WTC11 (cell line): Measurements from ENCODE around the gene ENO2. TPM values are rescaled to one million over a fixed set of nuclear protein-coding genes. Genes with fewer than 3 reads are reported as not detected.
"Not testable (repeated sequence)": the region's sequence is repeated elsewhere in the genome, so short reads cannot be mapped to it uniquely, and the experiment has no call there.

Experiments used
- ATAC-seq: fragments of 200-7000 bp; cut with Tn5 transposase; 2 replicates; pipeline ENCODE4 v1.10.0; 2021; ENCODE audit warnings: mild to moderate bottlenecking, moderate library complexity
- CTCF ChIA-PET: fragments of 300-600 bp; sonication (Branson Sonifier 250); formaldehyde crosslinking; loops from one replicate; lab custom pipeline; 2021; ENCODE audit warnings: antibody characterized with exemption; lab: Charles Lee
- POLR2A ChIA-PET: fragments of 350-600 bp; sonication (Branson Sonifier 250); formaldehyde crosslinking; loops from one replicate; lab custom pipeline; 2021; ENCODE audit warnings: antibody characterized with exemption; lab: Charles Lee
- DNase-seq: peaks from one replicate; pipeline ENCODE4 v3.0.0; 2021; ENCODE audit warnings: low spot score
- H3K27ac Mint-ChIP-seq: 2 replicates; pipeline ENCODE4 v1.8.0; 2021; ENCODE audit warnings: mixed read lengths
- H3K27me3 Mint-ChIP-seq: 2 replicates; pipeline ENCODE4 v1.8.0; 2021; ENCODE audit warnings: low read depth, mild to moderate bottlenecking, moderate library complexity, mixed read lengths
- H3K36me3 Mint-ChIP-seq: 2 replicates; pipeline ENCODE4 v1.8.0; 2021; ENCODE audit warnings: mixed read lengths
- H3K4me1 Mint-ChIP-seq: 2 replicates; pipeline ENCODE4 v1.8.0; 2022; ENCODE audit warnings: mixed read lengths
- H3K4me3 Mint-ChIP-seq: 2 replicates; pipeline ENCODE4 v1.8.0; 2021; ENCODE audit warnings: mild to moderate bottlenecking, moderate library complexity, mixed read lengths
- H3K9me3 Mint-ChIP-seq: 2 replicates; pipeline ENCODE4 v1.8.0; 2021; ENCODE audit warnings: mixed read lengths
- ETV6 ChIP-seq: sonication (generic); formaldehyde crosslinking; IDR thresholded peaks from 2 replicates; pipeline ENCODE4 v1.8.1; 2022; ENCODE audit warnings: mild to moderate bottlenecking, missing genetic modification reagents
- FOXP1 ChIP-seq: sonication (generic); formaldehyde crosslinking; IDR thresholded peaks from 2 replicates; pipeline ENCODE4 v1.8.0; 2022; ENCODE audit warnings: missing genetic modification reagents, mild to moderate bottlenecking, moderate library complexity, borderline replicate concordance
- GABPB1 ChIP-seq: sonication (generic); formaldehyde crosslinking; IDR thresholded peaks from 2 replicates; pipeline ENCODE4 v1.8.1; 2023; ENCODE audit warnings: mild to moderate bottlenecking, missing genetic modification reagents
- IRF2 ChIP-seq: sonication (generic); formaldehyde crosslinking; IDR thresholded peaks from 2 replicates; pipeline ENCODE4 v1.8.0; 2022; ENCODE audit warnings: low read depth, missing genetic modification reagents, borderline replicate concordance
- MXD4 ChIP-seq: fragments of 250-450 bp; sonication (Bioruptor Pico); IDR thresholded peaks from 2 replicates; pipeline ENCODE4 v1.8.0; 2021; ENCODE audit warnings: mild to moderate bottlenecking, moderate library complexity, borderline replicate concordance
- NFYB ChIP-seq: sonication (generic); formaldehyde crosslinking; conservative IDR thresholded peaks from 2 replicates; pipeline ENCODE4 v1.8.0; 2022; ENCODE audit warnings: low read depth, missing genetic modification reagents
- PRRX2 ChIP-seq: fragments of 250-450 bp; sonication (Bioruptor Pico); IDR thresholded peaks from 2 replicates; pipeline ENCODE4 v1.8.0; 2021; ENCODE audit warnings: mild to moderate bottlenecking
- RELA ChIP-seq: sonication (generic); formaldehyde crosslinking; IDR thresholded peaks from 2 replicates; pipeline ENCODE4 v1.8.1; 2022; ENCODE audit warnings: missing genetic modification reagents, mild to moderate bottlenecking, borderline replicate concordance
- SMAD3 ChIP-seq: sonication (generic); formaldehyde crosslinking; IDR thresholded peaks from 2 replicates; pipeline ENCODE4 v1.8.0; 2022; ENCODE audit warnings: missing genetic modification reagents, mild to moderate bottlenecking, borderline replicate concordance
- ZNF219 ChIP-seq: sonication (generic); formaldehyde crosslinking; IDR thresholded peaks from 2 replicates; pipeline ENCODE4 v1.8.0; 2023; ENCODE audit warnings: missing genetic modification reagents, mild to moderate bottlenecking, borderline replicate concordance
- ZNF671 ChIP-seq: fragments of 250-450 bp; sonication (Bioruptor Pico); IDR thresholded peaks from 2 replicates; pipeline ENCODE4 v1.8.0; 2021; ENCODE audit warnings: mild to moderate bottlenecking
- total RNA-seq: library from RNA; stranded (reverse); gene quantifications from 3 replicates; pipeline ENCODE4 v1.2.3, GENCODE V29; 2021
- TF ChIP-seq, protein P1 (sequence below): sonication (generic); formaldehyde crosslinking; IDR thresholded peaks from 2 replicates; pipeline ENCODE4 v1.8.1; 2022; ENCODE audit warnings: low read depth, mild to moderate bottlenecking, moderate library complexity, missing genetic modification reagents, borderline replicate concordance
- TF ChIP-seq, protein P2 (sequence below): sonication (generic); formaldehyde crosslinking; IDR thresholded peaks from 2 replicates; pipeline ENCODE4 v1.8.1; 2022; ENCODE audit warnings: low read depth, missing genetic modification reagents, borderline replicate concordance
- TF ChIP-seq, protein P3 (sequence below): sonication (generic); formaldehyde crosslinking; IDR thresholded peaks from 2 replicates; pipeline ENCODE4 v1.8.1; 2023; ENCODE audit warnings: mild to moderate bottlenecking, missing genetic modification reagents
- TF ChIP-seq, protein P4 (sequence below): fragments of 250-450 bp; sonication (Bioruptor Pico); IDR thresholded peaks from 2 replicates; pipeline ENCODE4 v1.9.0; 2021; ENCODE audit warnings: mild to moderate bottlenecking
- TF ChIP-seq, protein P5 (sequence below): fragments of 250-450 bp; sonication (Bioruptor Pico); IDR thresholded peaks from 2 replicates; pipeline ENCODE4 v2.1.2; 2022; ENCODE audit warnings: mild to moderate bottlenecking, moderate library complexity

Gene ENO2
- total RNA-seq, 1 experiment from 2014 or later: 118 TPM

DNA sequence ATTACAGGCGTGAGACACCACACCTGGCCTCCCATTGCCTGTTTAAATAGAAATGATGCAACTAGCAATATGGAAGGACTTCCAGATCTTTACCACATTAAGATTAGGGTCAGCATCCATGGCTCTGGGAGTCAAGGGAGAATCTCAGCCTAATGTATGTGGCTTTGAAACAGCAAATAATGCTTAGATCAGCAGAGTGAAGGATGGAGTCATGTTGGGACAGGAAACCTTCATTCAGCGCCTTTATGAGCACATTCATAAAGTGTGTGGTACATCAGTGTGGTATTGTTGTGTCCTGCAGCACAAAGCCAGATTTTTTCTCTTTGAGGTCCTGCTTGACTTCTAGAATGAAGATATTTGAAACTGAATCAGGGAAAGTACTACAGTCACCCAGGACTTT is 26.0 kb upstream of the ENO2 start:
- no peaks in the 10 kb centered on the region for H3K9me3 Mint-ChIP-seq
- DNase-seq (no peak), ATAC-seq (no peak)
- peaks cover 48% of the 10 kb centered on the region for H3K4me1 Mint-ChIP-seq
- H3K27me3 Mint-ChIP-seq: no peaks in the 10 kb centered on the region
- H3K36me3 Mint-ChIP-seq: peaks cover 7% of the 10 kb centered on the region; the same call in 1 of the 2 replicates
- POLR2A ChIA-PET: no interaction called here
- H3K27ac Mint-ChIP-seq: peak overlapping the region; percentile 61
- CTCF ChIA-PET: interaction anchor here (2.2 kb wide), 1 partner anchor 16 kb away, joined by 15 read pairs; the partner anchor contains the start of gene SPSB2
- no peak overlapping the region for H3K4me3 Mint-ChIP-seq
- TF ChIP-seq, protein P1, sequence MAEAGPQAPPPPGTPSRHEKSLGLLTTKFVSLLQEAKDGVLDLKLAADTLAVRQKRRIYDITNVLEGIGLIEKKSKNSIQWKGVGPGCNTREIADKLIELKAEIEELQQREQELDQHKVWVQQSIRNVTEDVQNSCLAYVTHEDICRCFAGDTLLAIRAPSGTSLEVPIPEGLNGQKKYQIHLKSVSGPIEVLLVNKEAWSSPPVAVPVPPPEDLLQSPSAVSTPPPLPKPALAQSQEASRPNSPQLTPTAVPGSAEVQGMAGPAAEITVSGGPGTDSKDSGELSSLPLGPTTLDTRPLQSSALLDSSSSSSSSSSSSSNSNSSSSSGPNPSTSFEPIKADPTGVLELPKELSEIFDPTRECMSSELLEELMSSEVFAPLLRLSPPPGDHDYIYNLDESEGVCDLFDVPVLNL (CRISPR knock-in tag): no peak
- TF ChIP-seq SMAD3 (no peak), MXD4 (CRISPR knock-in tag) (no peak), ZNF219 (CRISPR knock-in tag) (no peak), RELA (no peak), ETV6 (no peak), FOXP1 (CRISPR knock-in tag) (no peak), IRF2 (CRISPR knock-in tag) (no peak), ZNF671 (CRISPR knock-in tag) (no peak), PRRX2 (CRISPR knock-in tag) (no peak), NFYB (CRISPR knock-in tag) (no peak), GABPB1 (CRISPR knock-in tag) (no peak)
- TF ChIP-seq, protein P2, sequence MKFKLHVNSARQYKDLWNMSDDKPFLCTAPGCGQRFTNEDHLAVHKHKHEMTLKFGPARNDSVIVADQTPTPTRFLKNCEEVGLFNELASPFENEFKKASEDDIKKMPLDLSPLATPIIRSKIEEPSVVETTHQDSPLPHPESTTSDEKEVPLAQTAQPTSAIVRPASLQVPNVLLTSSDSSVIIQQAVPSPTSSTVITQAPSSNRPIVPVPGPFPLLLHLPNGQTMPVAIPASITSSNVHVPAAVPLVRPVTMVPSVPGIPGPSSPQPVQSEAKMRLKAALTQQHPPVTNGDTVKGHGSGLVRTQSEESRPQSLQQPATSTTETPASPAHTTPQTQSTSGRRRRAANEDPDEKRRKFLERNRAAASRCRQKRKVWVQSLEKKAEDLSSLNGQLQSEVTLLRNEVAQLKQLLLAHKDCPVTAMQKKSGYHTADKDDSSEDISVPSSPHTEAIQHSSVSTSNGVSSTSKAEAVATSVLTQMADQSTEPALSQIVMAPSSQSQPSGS: no peak
- TF ChIP-seq, protein P3, sequence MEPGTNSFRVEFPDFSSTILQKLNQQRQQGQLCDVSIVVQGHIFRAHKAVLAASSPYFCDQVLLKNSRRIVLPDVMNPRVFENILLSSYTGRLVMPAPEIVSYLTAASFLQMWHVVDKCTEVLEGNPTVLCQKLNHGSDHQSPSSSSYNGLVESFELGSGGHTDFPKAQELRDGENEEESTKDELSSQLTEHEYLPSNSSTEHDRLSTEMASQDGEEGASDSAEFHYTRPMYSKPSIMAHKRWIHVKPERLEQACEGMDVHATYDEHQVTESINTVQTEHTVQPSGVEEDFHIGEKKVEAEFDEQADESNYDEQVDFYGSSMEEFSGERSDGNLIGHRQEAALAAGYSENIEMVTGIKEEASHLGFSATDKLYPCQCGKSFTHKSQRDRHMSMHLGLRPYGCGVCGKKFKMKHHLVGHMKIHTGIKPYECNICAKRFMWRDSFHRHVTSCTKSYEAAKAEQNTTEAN: no peak
- TF ChIP-seq, protein P4, sequence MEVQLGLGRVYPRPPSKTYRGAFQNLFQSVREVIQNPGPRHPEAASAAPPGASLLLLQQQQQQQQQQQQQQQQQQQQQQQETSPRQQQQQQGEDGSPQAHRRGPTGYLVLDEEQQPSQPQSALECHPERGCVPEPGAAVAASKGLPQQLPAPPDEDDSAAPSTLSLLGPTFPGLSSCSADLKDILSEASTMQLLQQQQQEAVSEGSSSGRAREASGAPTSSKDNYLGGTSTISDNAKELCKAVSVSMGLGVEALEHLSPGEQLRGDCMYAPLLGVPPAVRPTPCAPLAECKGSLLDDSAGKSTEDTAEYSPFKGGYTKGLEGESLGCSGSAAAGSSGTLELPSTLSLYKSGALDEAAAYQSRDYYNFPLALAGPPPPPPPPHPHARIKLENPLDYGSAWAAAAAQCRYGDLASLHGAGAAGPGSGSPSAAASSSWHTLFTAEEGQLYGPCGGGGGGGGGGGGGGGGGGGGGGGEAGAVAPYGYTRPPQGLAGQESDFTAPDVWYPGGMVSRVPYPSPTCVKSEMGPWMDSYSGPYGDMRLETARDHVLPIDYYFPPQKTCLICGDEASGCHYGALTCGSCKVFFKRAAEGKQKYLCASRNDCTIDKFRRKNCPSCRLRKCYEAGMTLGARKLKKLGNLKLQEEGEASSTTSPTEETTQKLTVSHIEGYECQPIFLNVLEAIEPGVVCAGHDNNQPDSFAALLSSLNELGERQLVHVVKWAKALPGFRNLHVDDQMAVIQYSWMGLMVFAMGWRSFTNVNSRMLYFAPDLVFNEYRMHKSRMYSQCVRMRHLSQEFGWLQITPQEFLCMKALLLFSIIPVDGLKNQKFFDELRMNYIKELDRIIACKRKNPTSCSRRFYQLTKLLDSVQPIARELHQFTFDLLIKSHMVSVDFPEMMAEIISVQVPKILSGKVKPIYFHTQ (CRISPR knock-in tag): no peak
- TF ChIP-seq, protein P5, sequence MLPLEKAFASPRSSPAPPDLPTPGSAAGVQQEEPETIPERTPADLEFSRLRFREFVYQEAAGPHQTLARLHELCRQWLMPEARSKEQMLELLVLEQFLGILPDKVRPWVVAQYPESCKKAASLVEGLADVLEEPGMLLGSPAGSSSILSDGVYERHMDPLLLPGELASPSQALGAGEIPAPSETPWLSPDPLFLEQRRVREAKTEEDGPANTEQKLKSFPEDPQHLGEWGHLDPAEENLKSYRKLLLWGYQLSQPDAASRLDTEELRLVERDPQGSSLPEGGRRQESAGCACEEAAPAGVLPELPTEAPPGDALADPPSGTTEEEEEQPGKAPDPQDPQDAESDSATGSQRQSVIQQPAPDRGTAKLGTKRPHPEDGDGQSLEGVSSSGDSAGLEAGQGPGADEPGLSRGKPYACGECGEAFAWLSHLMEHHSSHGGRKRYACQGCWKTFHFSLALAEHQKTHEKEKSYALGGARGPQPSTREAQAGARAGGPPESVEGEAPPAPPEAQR (CRISPR knock-in tag): no peak

DNA sequence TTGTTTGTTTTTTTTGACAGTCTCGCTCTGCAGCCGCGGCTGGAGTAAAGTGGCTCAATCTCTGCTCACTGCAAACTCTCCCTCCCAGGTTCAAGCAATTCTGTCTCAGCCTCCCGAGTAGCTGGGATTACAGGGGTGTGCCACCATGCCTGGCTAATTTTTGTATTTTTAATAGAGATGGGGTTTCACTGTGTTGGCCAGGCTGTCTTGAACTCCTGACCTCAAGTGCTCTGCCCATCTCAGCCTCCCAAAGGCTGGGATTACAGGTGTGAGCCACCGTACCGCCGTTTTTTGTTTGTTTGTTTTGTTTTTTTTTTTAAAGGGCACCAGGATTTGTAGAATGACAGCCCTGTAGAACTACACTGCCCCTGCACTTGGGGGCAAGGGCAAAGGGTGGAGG is 25.6 kb upstream of the ENO2 start:
- POLR2A ChIA-PET, CTCF ChIA-PET: not testable (repeated sequence)

More for the DNA sequence above, 25.6 kb upstream of the ENO2 start:
- not testable (repeated sequence) for DNase-seq, H3K9me3 Mint-ChIP-seq, ATAC-seq, H3K36me3 Mint-ChIP-seq, H3K4me3 Mint-ChIP-seq, H3K27me3 Mint-ChIP-seq
- Mint-ChIP-seq H3K4me1 (peaks cover 48% of the 10 kb centered on the region), H3K27ac (peak overlapping the region; percentile 61; the same call in 1 of the 2 replicates)
